Measurements from ENCODE around the gene ITGAE.

DNA sequence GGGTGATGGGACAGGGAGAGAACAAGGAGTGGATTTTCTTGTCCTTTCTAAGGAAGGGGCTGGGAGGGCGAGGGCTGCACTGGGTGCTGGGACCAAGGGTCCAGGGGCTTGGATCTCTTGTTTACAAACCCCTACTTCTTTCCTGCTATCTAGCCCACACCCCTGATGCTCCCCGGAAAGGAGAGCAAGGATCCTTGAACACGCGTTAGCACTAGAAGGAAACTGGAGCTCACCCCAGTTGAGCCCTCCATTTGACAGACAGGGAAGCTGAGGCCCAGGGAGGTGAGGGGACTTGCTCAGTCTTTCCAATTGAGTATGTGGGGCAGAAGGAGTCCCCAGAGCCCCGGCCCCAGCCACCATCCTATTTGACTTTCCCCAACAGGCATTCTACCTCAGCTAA lies 4.6 kb upstream of the ITGAE start:
- TF ChIP-seq ETV6 (conservative IDR thresholded peaks at IDR 0.05 in 1 of 2, IDR thresholded peaks at IDR 0.05 in 1 of 2; ENCODE audit: borderline replicate concordance in 1 of 2, low read depth in 1 of 2) (no peak), MAX (IDR thresholded peaks at IDR 0.05; ENCODE audit: low read depth, low read length) (no peak), CTCF (IDR thresholded peaks at IDR 0.05 in 2 of 3, conservative IDR thresholded peaks at IDR 0.05 in 1 of 3; ENCODE audit: control insufficient read depth in 2 of 3, extremely low read depth in 1 of 3, insufficient read depth in 1 of 3, low read depth in 3 of 3, low read length in 3 of 3) (no peak), POLR2AphosphoS2 (IDR thresholded peaks at IDR 0.05; ENCODE audit: low read depth, low read length) (no peak), ZNF384 (IDR thresholded peaks at IDR 0.05; ENCODE audit: borderline replicate concordance, low read depth, low read length) (no peak), SMC3 (IDR thresholded peaks at IDR 0.05; ENCODE audit: borderline replicate concordance, low read length) (no peak), YY1 (IDR thresholded peaks at IDR 0.05; ENCODE audit: low read depth, low read length) (no peak), LARP7 (IDR thresholded peaks at IDR 0.05) (no peak), MTA2 (IDR thresholded peaks at IDR 0.05; ENCODE audit: low read depth) (no peak)
- TF ChIP-seq, protein P1, sequence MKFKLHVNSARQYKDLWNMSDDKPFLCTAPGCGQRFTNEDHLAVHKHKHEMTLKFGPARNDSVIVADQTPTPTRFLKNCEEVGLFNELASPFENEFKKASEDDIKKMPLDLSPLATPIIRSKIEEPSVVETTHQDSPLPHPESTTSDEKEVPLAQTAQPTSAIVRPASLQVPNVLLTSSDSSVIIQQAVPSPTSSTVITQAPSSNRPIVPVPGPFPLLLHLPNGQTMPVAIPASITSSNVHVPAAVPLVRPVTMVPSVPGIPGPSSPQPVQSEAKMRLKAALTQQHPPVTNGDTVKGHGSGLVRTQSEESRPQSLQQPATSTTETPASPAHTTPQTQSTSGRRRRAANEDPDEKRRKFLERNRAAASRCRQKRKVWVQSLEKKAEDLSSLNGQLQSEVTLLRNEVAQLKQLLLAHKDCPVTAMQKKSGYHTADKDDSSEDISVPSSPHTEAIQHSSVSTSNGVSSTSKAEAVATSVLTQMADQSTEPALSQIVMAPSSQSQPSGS (IDR thresholded peaks at IDR 0.05; ENCODE audit: low read length): no peak

Measured in GM12878 (cell line).